GM18858 (cell line): ENCODE measurements around the gene ARVCF.

Source experiments
- ATAC-seq: cut with Tn5 transposase; IDR thresholded peaks from one replicate; pipeline ENCODE4 v1.9.1; 2021; ENCODE audit not compliant: unreplicated experiment

Gene ARVCF

GRCh38 chr22:20016734-20017621 lies at the start of gene ARVCF:
Gene ARVCF (minus strand): TSS chr22:20016823. CDS start chr22:19990794, 26,029 bp downstream.
- ATAC-seq, result no peak

- no peak for ATAC-seq
These were observed 49.4 kb upstream of the ARVCF start for GRCh38 chr22:20065896-20066616.

GRCh38 chr22:20064545-20065262 lies 48.1 kb upstream of the ARVCF start:
- ATAC-seq, result no peak

- no peak for ATAC-seq
These were observed 47.5 kb upstream of the ARVCF start for GRCh38 chr22:20064140-20064480.

GRCh38 chr22:20063271-20064139 lies 46.9 kb upstream of the ARVCF start:
- ATAC-seq, result no peak

- no peak for ATAC-seq
These were observed 46.1 kb upstream of the ARVCF start for GRCh38 chr22:20062766-20063083.

GRCh38 chr22:20062043-20062765 lies 45.6 kb upstream of the ARVCF start:
- ATAC-seq, result no peak

GRCh38 chr22:20061481-20061861 lies 44.8 kb upstream of the ARVCF start:
- ATAC-seq, result no peak

GRCh38 chr22:20060700-20061480 lies 44.3 kb upstream of the ARVCF start:
- ATAC-seq, result no peak

- ATAC-seq, result no peak
These were observed 42.6 kb upstream of the ARVCF start for GRCh38 chr22:20058989-20059770.

GRCh38 chr22:20057596-20058268 lies 41.1 kb upstream of the ARVCF start:
- no peak for ATAC-seq

GRCh38 chr22:20056696-20057386 lies 40.2 kb upstream of the ARVCF start:
- ATAC-seq, result no peak

- ATAC-seq, result no peak
These were observed 39.5 kb upstream of the ARVCF start for GRCh38 chr22:20056161-20056560.

- no peak for ATAC-seq
These were observed 39.0 kb upstream of the ARVCF start for GRCh38 chr22:20055654-20056053.

- no peak for ATAC-seq
These were observed 38.5 kb upstream of the ARVCF start for GRCh38 chr22:20055144-20055543.

- ATAC-seq, result no peak
These were observed 37.9 kb upstream of the ARVCF start for GRCh38 chr22:20054485-20054884.

GRCh38 chr22:20054034-20054427 lies 37.4 kb upstream of the ARVCF start:
- ATAC-seq, result no peak
